Mesenchymal stem cell (in vitro differentiated cells and primary cell): Measurements from ENCODE around the gene CCDC149. TPM values are rescaled to one million over a fixed set of nuclear protein-coding genes. Genes with fewer than 3 reads are reported as not detected.

Experiments used
- small RNA-seq: library from polyadenylated mRNA; stranded (forward); fragments of <200 nt; extraction: miRNeasy Mini kit (QIAGEN cat#:217004); gene quantifications from one replicate; pipeline ENCODE3, GENCODE V24; 2013; ENCODE audit warnings: low read depth

CCDC149 gene

Small RNAs within 50 kb of the gene (small RNA-seq; reads per million reads assigned to genes)
- gene AC006390.1 = not detected
